Measurements from ENCODE around the gene FSTL1. TPM values are rescaled to one million over a fixed set of nuclear protein-coding genes. Genes with fewer than 3 reads are reported as not detected.

FSTL1 gene
- total RNA-seq, 2 experiments from 2014 or later, result 0.23 to 0.94 TPM

GRCh38 chr3:120420928-120421551 lies 29.8 kb downstream of the FSTL1 start:
- ChIA-PET POLR2A (no interaction called here), CTCF (interaction anchor here (0.9 to 1.9 kb wide), 2 partner anchors 138 to 177 kb away, joined by 3 to 5 read pairs; no protein-coding TSS in a partner anchor)

GRCh38 chr3:120420360-120420759 lies 30.4 kb downstream of the FSTL1 start:
- ChIA-PET CTCF (interaction anchor here (3.8 kb wide), 1 partner anchor 138 kb away, joined by 24 read pairs; no protein-coding TSS in a partner anchor), POLR2A (no interaction called here)

DNA sequence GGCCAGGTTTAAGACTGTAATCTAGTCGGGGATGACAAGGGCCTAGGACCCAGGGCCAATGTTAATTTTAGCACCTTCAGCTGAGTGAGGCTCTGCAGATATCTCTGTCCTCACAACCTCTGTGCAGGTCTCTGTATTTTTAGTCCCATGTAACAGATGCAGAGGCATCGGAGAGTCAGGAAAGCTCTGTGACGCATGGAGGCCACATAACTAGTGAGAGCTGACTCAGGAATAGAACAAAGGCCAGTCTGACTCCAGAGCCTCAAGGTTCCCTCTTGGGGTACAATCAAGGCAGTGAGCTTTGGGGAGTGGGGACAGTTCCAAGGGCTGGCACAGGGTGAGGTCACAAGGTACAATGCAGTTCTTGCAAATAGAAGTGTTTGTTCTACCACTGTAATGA lies 31.0 kb downstream of the FSTL1 start:
- CTCF ChIA-PET, result interaction anchor here (0.6 to 3.8 kb wide), 3 partner anchors 139 to 383 kb away, joined by 3 to 24 read pairs (median 3); no protein-coding TSS in a partner anchor
- POLR2A ChIA-PET, result no interaction called here

DNA sequence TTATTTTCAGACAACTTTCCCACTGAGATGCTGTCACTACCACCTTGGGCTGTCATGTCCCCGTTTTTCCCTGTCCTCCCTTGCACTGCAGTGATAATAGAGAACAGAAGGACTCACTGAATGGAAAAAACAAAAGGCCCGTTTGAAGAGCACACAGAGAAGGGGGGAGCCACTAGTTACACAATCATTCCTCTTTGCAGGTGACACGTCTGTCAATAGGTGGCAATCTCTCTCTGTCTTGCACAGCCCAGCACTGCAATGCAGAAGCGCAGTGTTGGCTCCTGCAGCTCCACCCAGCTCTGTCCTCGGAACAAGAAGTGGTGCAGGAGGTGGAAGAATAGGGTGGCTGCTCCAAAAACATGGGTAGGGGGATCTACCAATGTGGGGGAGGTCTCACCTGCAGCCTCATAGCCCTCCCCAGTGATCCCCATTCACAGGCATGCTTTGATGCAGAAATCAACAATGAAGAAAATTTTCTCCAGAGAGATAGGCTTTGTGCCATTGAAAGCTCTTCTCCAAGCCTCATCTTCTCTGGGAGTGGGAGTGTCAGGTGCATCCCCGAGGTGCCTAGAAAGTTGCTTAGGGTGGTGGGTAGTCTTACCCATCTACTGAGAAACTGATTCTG lies 31.8 kb downstream of the FSTL1 start:
- POLR2A ChIA-PET, result no interaction called here
- CTCF ChIA-PET, result interaction anchor here (0.6 to 4.2 kb wide), 6 partner anchors 140 to 1128 kb away, joined by 3 to 46 read pairs (median 3); no protein-coding TSS in a partner anchor

GRCh38 chr3:120418446-120418845 lies 32.3 kb downstream of the FSTL1 start:
- POLR2A ChIA-PET, result no interaction called here

GRCh38 chr3:120417272-120417911 lies 33.4 kb downstream of the FSTL1 start:
- POLR2A ChIA-PET, result interaction anchor here (1.1 to 1.6 kb wide), 2 partner anchors 68 to 172 kb away, joined by 3 to 6 read pairs; partner anchors contain the start of gene LRRC58
- CTCF ChIA-PET, result interaction anchor here (0.5 to 4.2 kb wide), 12 partner anchors 8 to 607 kb away, joined by 3 to 46 read pairs (median 3); partner anchors contain the start of gene LRRC58

More at GRCh38 chr3:120418446-120418845, 32.3 kb downstream of the FSTL1 start:
- CTCF ChIA-PET, result interaction anchor here (1.1 to 4.2 kb wide), 6 partner anchors 9 to 377 kb away, joined by 3 to 46 read pairs (median 6); partner anchors contain the start of gene LRRC58

DNA sequence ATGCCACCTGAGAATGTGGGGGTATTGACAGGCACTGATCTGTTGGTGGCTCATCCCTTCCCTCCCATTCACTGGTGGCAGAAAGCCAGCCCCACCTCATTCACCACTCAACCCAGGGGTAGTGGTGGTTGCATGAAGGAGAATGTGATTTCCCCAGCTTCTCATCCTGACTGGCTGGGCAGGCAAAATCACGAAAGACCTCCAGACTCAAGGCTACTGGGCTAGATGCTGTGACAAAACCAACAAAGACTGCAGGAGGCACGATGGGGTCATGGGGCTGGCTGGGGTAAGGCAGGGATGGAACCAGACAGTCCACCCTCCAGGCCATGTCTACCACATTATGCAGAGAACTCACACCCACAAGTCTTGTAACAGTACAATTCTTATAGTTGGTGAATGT lies 33.9 kb downstream of the FSTL1 start:
- ChIA-PET CTCF (interaction anchor here (0.5 to 4.2 kb wide), 12 partner anchors 8 to 606 kb away, joined by 3 to 46 read pairs (median 3); partner anchors contain the start of gene LRRC58), POLR2A (interaction anchor here (1.1 to 1.6 kb wide), 2 partner anchors 68 to 172 kb away, joined by 3 to 6 read pairs; partner anchors contain the start of gene LRRC58)

DNA sequence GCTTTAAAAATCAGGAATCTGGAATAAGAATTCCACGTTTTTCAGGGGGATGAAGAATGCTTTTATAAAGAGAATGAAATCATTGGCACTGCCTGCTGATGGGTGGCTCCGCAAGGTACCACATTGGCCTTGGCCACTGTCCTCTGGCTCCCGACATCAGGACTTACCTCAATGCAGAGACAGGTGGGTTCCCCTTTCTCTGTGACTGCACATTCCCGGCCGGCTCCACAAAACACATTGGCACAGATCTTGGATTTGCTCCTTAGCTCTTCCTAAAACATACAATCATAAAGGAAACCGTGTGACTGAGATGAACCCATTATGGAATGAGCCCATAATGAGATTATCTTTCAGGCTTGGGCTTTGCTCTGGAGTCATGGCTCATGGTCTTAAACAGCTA lies 35.0 kb downstream of the FSTL1 start:
- POLR2A ChIA-PET, result no interaction called here
- CTCF ChIA-PET, result interaction anchor here (0.8 to 4.2 kb wide), 2 partner anchors 9 to 171 kb away, joined by 3 to 46 read pairs; no protein-coding TSS in a partner anchor

GRCh38 chr3:120410541-120410940 lies 40.3 kb downstream of the FSTL1 start:
- POLR2A ChIA-PET, result no interaction called here
- CTCF ChIA-PET, result interaction anchor here (1.5 kb wide), 1 partner anchor 164 kb away, joined by 3 read pairs; no protein-coding TSS in a partner anchor

- ChIA-PET CTCF (interaction anchor here (1.5 to 2.0 kb wide), 2 partner anchors 8 to 164 kb away, joined by 3 to 6 read pairs; no protein-coding TSS in a partner anchor), POLR2A (no interaction called here)
Measured at GRCh38 chr3:120410116-120410515, 40.7 kb downstream of the FSTL1 start.

- POLR2A ChIA-PET, result no interaction called here
- CTCF ChIA-PET, result no interaction called here
Measured at GRCh38 chr3:120407508-120408287, 43.1 kb downstream of the FSTL1 start.

GRCh38 chr3:120404876-120405275 lies 45.9 kb downstream of the FSTL1 start:
- ChIA-PET POLR2A (no interaction called here), CTCF (no interaction called here)

DNA sequence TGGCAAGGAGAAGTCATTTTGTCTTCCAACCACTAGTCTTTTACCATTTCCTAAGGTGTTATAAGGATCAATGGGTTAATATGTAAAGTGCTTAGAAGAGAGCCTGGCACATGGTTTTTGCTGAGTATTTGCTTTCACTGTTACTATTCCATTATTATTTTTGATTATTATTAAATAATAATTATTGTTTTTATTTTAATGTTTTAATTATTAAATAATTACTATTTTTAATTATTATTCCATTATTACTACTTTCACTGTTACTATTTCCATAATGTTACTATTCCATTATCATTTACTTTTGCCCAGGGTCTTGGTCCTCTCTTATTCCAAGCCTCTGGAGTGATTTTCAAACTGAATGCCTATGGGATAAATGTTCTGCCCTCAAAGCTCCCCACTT lies 48.5 kb downstream of the FSTL1 start:
- CTCF ChIA-PET, result no interaction called here
- POLR2A ChIA-PET, result no interaction called here

- ChIA-PET CTCF (no interaction called here), POLR2A (no interaction called here)
Measured at GRCh38 chr3:120399372-120399771, 51.4 kb downstream of the FSTL1 start.

DNA sequence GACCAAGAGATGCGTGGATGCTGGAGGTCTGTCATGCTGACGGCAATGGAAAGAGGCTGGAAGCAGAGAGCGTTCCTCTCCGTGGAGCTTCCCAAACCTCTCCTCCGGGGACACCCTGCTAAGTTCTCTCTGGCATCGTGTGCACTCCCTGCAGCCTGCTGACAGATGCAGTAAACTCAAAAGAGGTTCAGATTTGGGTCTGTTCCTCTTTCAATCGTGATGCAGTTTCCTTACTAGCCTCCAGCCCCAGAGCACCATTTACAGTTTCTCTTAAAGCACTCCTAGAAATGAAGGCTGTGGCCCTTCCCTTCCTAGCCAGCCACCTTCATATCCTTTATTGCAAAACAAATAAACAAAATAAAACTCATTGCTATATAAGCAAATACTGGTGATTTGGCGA lies 54.3 kb downstream of the FSTL1 start:
- CTCF ChIA-PET, result no interaction called here
- POLR2A ChIA-PET, result no interaction called here

GRCh38 chr3:120394347-120394746 lies 56.4 kb downstream of the FSTL1 start:
- POLR2A ChIA-PET, result no interaction called here
- CTCF ChIA-PET, result no interaction called here

- ChIA-PET CTCF (no interaction called here), POLR2A (no interaction called here)
Measured at GRCh38 chr3:120393761-120394160, 57.0 kb downstream of the FSTL1 start.

- ChIA-PET POLR2A (no interaction called here), CTCF (no interaction called here)
Measured at GRCh38 chr3:120393243-120393642, 57.5 kb downstream of the FSTL1 start.

GRCh38 chr3:120382941-120383447 lies 67.8 kb downstream of the FSTL1 start:
- POLR2A ChIA-PET, result no interaction called here

More at GRCh38 chr3:120382941-120383447, 67.8 kb downstream of the FSTL1 start:
- CTCF ChIA-PET, result no interaction called here
